Astrocyte (in vitro differentiated cells and primary cell): ENCODE measurements around the gene ARHGAP6. TPM values are rescaled to one million over a fixed set of nuclear protein-coding genes. Genes with fewer than 3 reads are reported as not detected.
A peak's percentile ranks its signal among the peaks of the same experiment; 100 is the strongest.

Experiments
- DNase-seq: peaks from one replicate; pipeline ENCODE4 v3.0.0-alpha.2; 2010; ENCODE audit warnings: low read depth
- FAIRE-seq: peaks from 2 replicates; lab custom pipeline; 2011; peaks lifted over from hg19 to GRCh38; lab: Jason Lieb, UNC
- H2AFZ ChIP-seq: 2 replicates; pipeline ENCODE4 v1.6.0; 2012; ENCODE audit warnings: low read depth, low read length, inconsistent platforms
- H3K27ac ChIP-seq: 2 replicates; pipeline ENCODE4 v1.5.1; 2011; ENCODE audit warnings: low read depth, low read length, inconsistent platforms
- H3K27me3 ChIP-seq: 2 replicates; pipeline ENCODE4 v1.6.0; 2011; ENCODE audit warnings: low read length, inconsistent platforms; ENCODE audit not compliant: insufficient read depth
- H3K36me3 ChIP-seq: 2 replicates; pipeline ENCODE4 v1.5.1; 2011; ENCODE audit warnings: low read length, inconsistent platforms; ENCODE audit not compliant: insufficient read depth
- H3K4me1 ChIP-seq: 2 replicates; pipeline ENCODE4 v1.5.1; 2011; ENCODE audit warnings: low read length, inconsistent platforms; ENCODE audit not compliant: insufficient read depth
- H3K4me2 ChIP-seq: 2 replicates; pipeline ENCODE4 v1.6.0; 2012; ENCODE audit warnings: low read length, inconsistent platforms
- H3K4me3 ChIP-seq: 2 replicates; pipeline ENCODE4 v1.5.1; 2011; ENCODE audit warnings: low read depth, mild to moderate bottlenecking, low read length, inconsistent platforms; ENCODE audit not compliant: insufficient read depth
- H3K79me2 ChIP-seq: 2 replicates; pipeline ENCODE4 v1.6.0; 2012; ENCODE audit warnings: mild to moderate bottlenecking, low read length, inconsistent platforms; ENCODE audit not compliant: insufficient read depth
- H3K9ac ChIP-seq: 2 replicates; pipeline ENCODE4 v1.6.0; 2012; ENCODE audit warnings: mild to moderate bottlenecking, low read length, inconsistent platforms
- H3K9me3 ChIP-seq: 2 replicates; pipeline ENCODE4 v1.5.1; 2012; ENCODE audit warnings: low read depth, mild to moderate bottlenecking, low read length, inconsistent platforms; ENCODE audit not compliant: insufficient read depth
- H4K20me1 ChIP-seq: 2 replicates; pipeline ENCODE4 v1.6.0; 2012; ENCODE audit warnings: low read length, inconsistent platforms; ENCODE audit not compliant: insufficient read depth
- H3K27ac Mint-ChIP-seq: one replicate; pipeline ENCODE4 v1.8.0; 2021; ENCODE audit warnings: mild to moderate bottlenecking, mixed read lengths; ENCODE audit not compliant: unreplicated experiment
- H3K27me3 Mint-ChIP-seq: one replicate; pipeline ENCODE4 v1.8.0; 2021; ENCODE audit warnings: low read depth, mixed read lengths; ENCODE audit not compliant: unreplicated experiment
- H3K36me3 Mint-ChIP-seq: one replicate; pipeline ENCODE4 v1.8.0; 2021; ENCODE audit warnings: low read depth, mixed read lengths; ENCODE audit not compliant: unreplicated experiment
- H3K4me1 Mint-ChIP-seq: one replicate; pipeline ENCODE4 v1.8.0; 2021; ENCODE audit warnings: low read depth, mixed read lengths; ENCODE audit not compliant: unreplicated experiment
- H3K4me3 Mint-ChIP-seq: one replicate; pipeline ENCODE4 v1.8.0; 2021; ENCODE audit warnings: mild to moderate bottlenecking, moderate library complexity, mixed read lengths; ENCODE audit not compliant: unreplicated experiment
- H3K9me3 Mint-ChIP-seq: one replicate; pipeline ENCODE4 v1.8.0; 2021; ENCODE audit warnings: mild to moderate bottlenecking, mixed read lengths; ENCODE audit not compliant: unreplicated experiment
- CTCF ChIP-seq: IDR thresholded peaks from 2 replicates; pipeline ENCODE4 v1.5.1; 2011; ENCODE audit warnings: low read depth, mild to moderate bottlenecking, inconsistent platforms, low read length, moderate library complexity; ENCODE audit not compliant: insufficient read depth
- EZH2 ChIP-seq: IDR thresholded peaks from 2 replicates; pipeline ENCODE4 v1.6.1; 2012; ENCODE audit warnings: mild to moderate bottlenecking, low read length, inconsistent platforms; ENCODE audit not compliant: insufficient read depth
- total RNA-seq: library from RNA; stranded (reverse); gene quantifications from 2 replicates; pipeline ENCODE4 v1.2.1, GENCODE V29; 2021

ARHGAP6 gene
- total RNA-seq, 1 donor from 2014 or later, result 0.30 TPM

- H3K4me1 ChIP-seq, result peaks cover 2% of the 10 kb centered on the region
- Mint-ChIP-seq H3K9me3 (no peaks in the 10 kb centered on the region), H3K27ac (no peak overlapping the region), H3K4me1 (peaks cover 2% of the 10 kb centered on the region), H3K4me3 (no peak overlapping the region), H3K27me3 (peaks cover 13% of the 10 kb centered on the region), H3K36me3 (no peaks in the 10 kb centered on the region)
- H4K20me1 ChIP-seq, result no peaks in the 10 kb centered on the region
- TF ChIP-seq EZH2 (no peak), CTCF (no peak)
- H3K27me3 ChIP-seq, result no peaks in the 10 kb centered on the region
- no peaks in the 10 kb centered on the region for H3K79me2 ChIP-seq
- no peak overlapping the region for H3K4me2 ChIP-seq
- H3K27ac ChIP-seq, result no peak overlapping the region
- no peak overlapping the region for H2AFZ ChIP-seq
- DNase-seq (no peak), FAIRE-seq (peak; percentile 37)
- no peak overlapping the region for H3K4me3 ChIP-seq
- H3K9me3 ChIP-seq, result no peaks in the 10 kb centered on the region
- H3K9ac ChIP-seq, result no peak overlapping the region
- no peaks in the 10 kb centered on the region for H3K36me3 ChIP-seq
Measured at GRCh38 chrX:11562570-11562969, 103.2 kb downstream of the ARHGAP6 start.

- Mint-ChIP-seq H3K27ac (no peak overlapping the region), H3K4me3 (no peak overlapping the region), H3K36me3 (no peaks in the 10 kb centered on the region), H3K9me3 (no peaks in the 10 kb centered on the region), H3K4me1 (peaks cover 13% of the 10 kb centered on the region), H3K27me3 (no peaks in the 10 kb centered on the region)
- H3K36me3 ChIP-seq, result no peaks in the 10 kb centered on the region
- H3K4me1 ChIP-seq, result peaks cover 6% of the 10 kb centered on the region
- no peak overlapping the region for H3K4me3 ChIP-seq
- H3K4me2 ChIP-seq, result no peak overlapping the region
- no peaks in the 10 kb centered on the region for H3K9me3 ChIP-seq
- H4K20me1 ChIP-seq, result no peaks in the 10 kb centered on the region
- no peak overlapping the region for H2AFZ ChIP-seq
- TF ChIP-seq EZH2 (no peak), CTCF (no peak)
- DNase-seq (no peak), FAIRE-seq (no peak)
- no peaks in the 10 kb centered on the region for H3K79me2 ChIP-seq
- no peak overlapping the region for H3K9ac ChIP-seq
- H3K27ac ChIP-seq, result no peak overlapping the region
- no peaks in the 10 kb centered on the region for H3K27me3 ChIP-seq
Measured at GRCh38 chrX:11558972-11559371, 106.7 kb downstream of the ARHGAP6 start.

GRCh38 chrX:11557120-11557519, 108.6 kb downstream of the ARHGAP6 start:
- H3K4me3 ChIP-seq, result no peak overlapping the region
- H3K27me3 ChIP-seq, result no peaks in the 10 kb centered on the region
- no peak overlapping the region for H2AFZ ChIP-seq
- H3K36me3 ChIP-seq, result no peaks in the 10 kb centered on the region
- H3K4me2 ChIP-seq, result peak overlapping the region; percentile 50
- Mint-ChIP-seq H3K4me3 (no peak overlapping the region), H3K4me1 (peaks cover 13% of the 10 kb centered on the region), H3K27me3 (no peaks in the 10 kb centered on the region), H3K36me3 (no peaks in the 10 kb centered on the region), H3K27ac (peak overlapping the region; percentile 47), H3K9me3 (no peaks in the 10 kb centered on the region)
- H3K79me2 ChIP-seq, result no peaks in the 10 kb centered on the region
- peaks cover 6% of the 10 kb centered on the region for H3K4me1 ChIP-seq
- DNase-seq, result peak; percentile 61
- no peak for TF ChIP-seq EZH2
- TF ChIP-seq CTCF, result no peak
- peak; percentile 94 for FAIRE-seq
- H4K20me1 ChIP-seq, result no peaks in the 10 kb centered on the region
- no peaks in the 10 kb centered on the region for H3K9me3 ChIP-seq
- no peak overlapping the region for H3K9ac ChIP-seq
- H3K27ac ChIP-seq, result peak overlapping the region; percentile 19
